ENCODE data around the gene FFAR3. TPM values are rescaled to one million over a fixed set of nuclear protein-coding genes. Genes with fewer than 3 reads are reported as not detected.
"Not testable (repeated sequence)": the region's sequence is repeated elsewhere in the genome, so short reads cannot be mapped to it uniquely, and the experiment has no call there.

FFAR3 gene
- total RNA-seq, 2 donors from 2014 or later: 0.27 TPM; not detected in 1

DNA sequence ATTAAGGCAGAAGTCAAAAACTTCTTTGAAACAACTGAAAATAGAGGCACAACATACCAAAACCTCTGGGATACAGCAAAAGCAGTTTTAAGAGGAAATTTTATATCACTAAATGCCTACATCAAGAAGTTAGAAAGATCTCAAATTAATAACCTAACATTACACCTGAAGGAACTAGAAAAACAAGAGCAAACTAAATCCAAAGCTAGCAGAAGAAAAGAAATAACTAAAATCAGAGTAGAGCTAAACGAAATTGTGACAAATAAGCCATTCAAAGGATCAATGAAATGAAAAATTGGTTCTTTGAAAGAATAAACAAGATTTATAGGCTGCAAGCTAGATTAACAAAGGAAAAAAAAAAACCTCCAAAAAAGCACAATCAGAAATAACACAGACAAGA is 10.1 kb downstream of the FFAR3 start:
- no peaks in the 10 kb centered on the region for H3K27me3 ChIP-seq
- no peak overlapping the region for H3K4me3 ChIP-seq
- no peaks in the 10 kb centered on the region for H3K36me3 ChIP-seq
- H3K9ac ChIP-seq (ENCODE audit: low read depth in 2 of 2, low read length in 2 of 2): no peak overlapping the region
- intact Hi-C loops (cut with DNase I): no loop called here
- H3K4me1 ChIP-seq: no peaks in the 10 kb centered on the region
- TF ChIP-seq, protein P1, sequence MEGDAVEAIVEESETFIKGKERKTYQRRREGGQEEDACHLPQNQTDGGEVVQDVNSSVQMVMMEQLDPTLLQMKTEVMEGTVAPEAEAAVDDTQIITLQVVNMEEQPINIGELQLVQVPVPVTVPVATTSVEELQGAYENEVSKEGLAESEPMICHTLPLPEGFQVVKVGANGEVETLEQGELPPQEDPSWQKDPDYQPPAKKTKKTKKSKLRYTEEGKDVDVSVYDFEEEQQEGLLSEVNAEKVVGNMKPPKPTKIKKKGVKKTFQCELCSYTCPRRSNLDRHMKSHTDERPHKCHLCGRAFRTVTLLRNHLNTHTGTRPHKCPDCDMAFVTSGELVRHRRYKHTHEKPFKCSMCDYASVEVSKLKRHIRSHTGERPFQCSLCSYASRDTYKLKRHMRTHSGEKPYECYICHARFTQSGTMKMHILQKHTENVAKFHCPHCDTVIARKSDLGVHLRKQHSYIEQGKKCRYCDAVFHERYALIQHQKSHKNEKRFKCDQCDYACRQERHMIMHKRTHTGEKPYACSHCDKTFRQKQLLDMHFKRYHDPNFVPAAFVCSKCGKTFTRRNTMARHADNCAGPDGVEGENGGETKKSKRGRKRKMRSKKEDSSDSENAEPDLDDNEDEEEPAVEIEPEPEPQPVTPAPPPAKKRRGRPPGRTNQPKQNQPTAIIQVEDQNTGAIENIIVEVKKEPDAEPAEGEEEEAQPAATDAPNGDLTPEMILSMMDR (IDR thresholded peaks at IDR 0.05): no peak
- H3K9me3 ChIP-seq: no peaks in the 10 kb centered on the region
- no peak for DNase-seq
- no peak overlapping the region for H3K27ac ChIP-seq

DNA sequence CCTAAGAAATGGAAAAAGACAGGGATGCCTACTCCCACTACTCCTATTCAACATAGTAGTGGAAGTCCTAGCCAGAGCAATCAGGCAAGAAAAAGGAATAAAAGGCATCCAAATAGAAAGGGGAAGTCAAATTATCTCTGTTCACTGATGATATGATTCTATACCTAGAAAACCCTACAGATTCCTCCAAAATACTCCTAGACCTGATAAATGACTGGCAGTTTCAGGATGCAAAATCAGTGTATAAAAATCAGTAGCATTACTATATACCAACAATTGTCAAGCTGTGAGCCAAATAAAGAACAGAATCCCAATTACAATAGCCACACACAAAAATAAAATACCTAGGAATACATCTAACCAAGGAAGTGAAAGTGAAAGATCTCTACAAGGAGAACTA is 11.3 kb downstream of the FFAR3 start:
- intact Hi-C loops (cut with DNase I): no loop called here
- Histone ChIP-seq H3K36me3 (no peaks in the 10 kb centered on the region), H3K4me3 (no peak overlapping the region), H3K9me3 (no peaks in the 10 kb centered on the region), H3K27ac (no peak overlapping the region), H3K27me3 (no peaks in the 10 kb centered on the region), H3K9ac (ENCODE audit: low read depth in 2 of 2, low read length in 2 of 2) (no peak overlapping the region), H3K4me1 (no peaks in the 10 kb centered on the region)
- TF ChIP-seq, protein P1 (IDR thresholded peaks at IDR 0.05): no peak
- no peak for DNase-seq

DNA sequence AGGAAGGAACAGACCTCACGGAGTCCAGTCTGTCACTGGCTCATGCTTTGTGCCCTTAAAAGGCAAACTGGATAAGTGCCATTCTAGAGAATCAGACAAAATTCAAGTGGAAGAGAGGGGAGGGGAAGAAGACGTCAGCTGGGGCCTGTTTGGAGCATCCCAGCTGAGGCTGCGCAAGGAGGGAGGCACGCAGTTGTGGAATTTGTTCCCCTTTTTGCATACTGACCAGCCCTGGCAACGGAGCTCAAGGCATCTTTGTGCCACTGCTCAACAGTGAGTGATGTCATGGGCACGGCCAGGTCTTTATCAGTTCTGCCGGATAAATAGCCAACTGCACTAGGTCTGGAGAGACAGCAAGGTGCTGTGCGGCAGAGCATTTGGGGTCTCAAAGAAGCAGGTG is 12.5 kb downstream of the FFAR3 start, which contains the start of gene GPR42:
TSS of gene GPR42 (plus strand) at position 347 of the 400 bp plus-strand sequence. CDS start 292 bp downstream, outside the sequence.
- Histone ChIP-seq H3K9ac (ENCODE audit: low read depth in 2 of 2, low read length in 2 of 2) (no peak within 1 kb of the TSS), H3K27ac (no peak within 1 kb of the TSS), H3K27me3 (no peaks in the 10 kb centered on the region), H3K9me3 (no peaks in the 10 kb centered on the region), H3K36me3 (no peaks in the 10 kb centered on the region), H3K4me1 (no peaks in the 10 kb centered on the region), H3K4me3 (no peak within 1 kb of the TSS)
- no peak for DNase-seq
- TF ChIP-seq, protein P1 (IDR thresholded peaks at IDR 0.05): no peak
- intact Hi-C loops (cut with DNase I): no loop called here

DNA sequence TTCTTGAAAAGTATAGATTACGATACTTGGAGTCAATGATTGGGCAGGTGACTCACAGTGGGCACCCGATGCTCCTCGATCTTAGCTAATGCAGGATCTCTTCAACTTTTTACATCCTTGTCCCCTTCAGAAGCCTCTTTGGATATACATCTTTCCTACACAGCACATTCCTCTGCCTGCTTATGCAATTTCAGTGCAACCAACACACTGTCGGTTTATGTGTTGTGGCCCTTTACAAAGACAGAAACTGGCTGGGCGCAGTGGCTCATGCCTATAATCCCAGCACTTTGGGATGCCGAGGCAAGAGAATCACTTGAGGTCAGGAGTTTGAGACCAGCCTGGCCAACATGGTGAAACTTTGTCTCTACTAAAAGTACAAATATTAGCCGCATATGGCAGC is 15.2 kb downstream of the FFAR3 start:
- H3K9me3 ChIP-seq: no peaks in the 10 kb centered on the region
- H3K27ac ChIP-seq: no peak overlapping the region
- H3K9ac ChIP-seq (ENCODE audit: low read depth in 2 of 2, low read length in 2 of 2): no peak overlapping the region
- intact Hi-C loops (cut with DNase I): no loop called here
- no peaks in the 10 kb centered on the region for H3K36me3 ChIP-seq
- no peak overlapping the region for H3K4me3 ChIP-seq
- TF ChIP-seq, protein P1 (IDR thresholded peaks at IDR 0.05): no peak
- H3K27me3 ChIP-seq: no peaks in the 10 kb centered on the region
- no peak for DNase-seq
- no peaks in the 10 kb centered on the region for H3K4me1 ChIP-seq

DNA sequence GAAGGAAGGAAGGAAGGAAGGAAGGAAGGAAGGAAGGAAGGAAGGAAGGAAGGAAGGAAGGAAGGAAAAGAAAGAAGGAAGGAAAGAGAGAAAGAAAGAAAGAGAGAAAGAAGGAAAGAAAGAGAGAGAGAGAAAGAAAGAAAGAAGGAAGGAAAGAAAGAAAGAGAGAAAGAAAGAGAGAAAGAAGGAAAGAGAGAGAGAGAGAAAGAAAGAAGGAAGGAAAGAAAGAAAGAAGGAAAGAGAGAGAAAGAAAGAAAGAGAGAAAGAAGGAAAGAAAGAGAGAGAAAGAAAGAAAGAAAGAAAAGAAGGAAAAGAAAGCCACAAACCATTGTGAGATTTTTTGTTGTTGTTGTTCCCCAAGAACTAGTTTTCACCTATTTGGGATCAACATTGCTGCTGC is 15.8 kb downstream of the FFAR3 start:
- H3K9ac ChIP-seq (ENCODE audit: low read depth in 2 of 2, low read length in 2 of 2); H3K9me3 ChIP-seq; intact Hi-C loops (cut with DNase I); DNase-seq; H3K4me3 ChIP-seq; H3K27ac ChIP-seq; H3K27me3 ChIP-seq; H3K4me1 ChIP-seq; H3K36me3 ChIP-seq: not testable (repeated sequence)

DNA sequence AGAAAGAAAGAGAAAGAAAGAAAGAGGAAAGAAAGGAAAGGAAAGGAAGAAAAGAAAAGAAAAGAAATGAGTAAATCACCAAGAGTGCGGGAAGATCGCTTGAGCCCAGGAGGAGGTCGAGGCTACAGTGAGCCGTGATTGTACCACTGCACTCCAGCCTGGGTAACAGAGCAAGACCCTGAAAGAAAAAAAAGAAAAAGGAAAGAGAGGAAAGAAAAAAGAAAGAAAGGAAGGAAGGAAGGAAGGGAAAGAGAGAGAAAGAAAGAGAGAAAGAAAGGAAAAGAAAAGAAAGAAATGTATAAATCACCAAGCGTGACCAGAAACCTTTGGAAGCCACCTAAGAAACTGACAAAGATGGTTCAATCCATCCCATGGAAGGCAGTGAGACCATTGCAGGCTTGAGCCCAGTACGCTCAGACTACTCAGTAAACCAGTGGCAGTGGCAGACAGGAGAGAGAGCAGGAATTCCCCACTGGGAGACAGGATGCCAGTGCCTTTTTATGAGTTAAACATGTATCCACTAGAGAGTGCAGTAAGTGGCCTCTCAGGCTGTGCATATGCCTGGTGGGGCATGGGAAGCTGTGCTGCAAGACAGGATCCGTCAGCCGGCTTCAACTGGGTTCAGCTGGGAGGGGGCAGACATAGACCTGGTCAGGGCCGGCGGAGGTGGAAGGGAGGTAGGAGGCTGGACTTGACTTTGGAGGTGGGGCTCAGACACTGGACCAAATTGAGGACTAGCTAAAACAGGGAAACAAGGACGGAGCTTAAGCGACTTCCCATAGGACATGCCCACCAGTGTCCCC is 17.4 kb downstream of the FFAR3 start:
- Histone ChIP-seq H3K27me3 (no peaks in the 10 kb centered on the region), H3K27ac (no peak overlapping the region), H3K4me3 (no peak overlapping the region), H3K9me3 (no peaks in the 10 kb centered on the region), H3K9ac (ENCODE audit: low read depth in 2 of 2, low read length in 2 of 2) (no peak overlapping the region), H3K4me1 (no peaks in the 10 kb centered on the region), H3K36me3 (no peaks in the 10 kb centered on the region)
- intact Hi-C loops (cut with DNase I): no loop called here
- TF ChIP-seq, protein P1 (IDR thresholded peaks at IDR 0.05): no peak
- no peak for DNase-seq

All from colonic mucosa (tissue), 4 donors.